NCI-H187 (cell line): ENCODE data around the gene TMEM250.
A peak's percentile ranks its signal among the peaks of the same experiment; 100 is the strongest.

Experiments used
- DNase-seq, 2 experiments: peaks; one replicate each; lab custom pipeline; 2025; lab: John Stamatoyannopoulos, UW

TMEM250 gene

GRCh38 chr9:136132512-136133050 lies 13.9 kb upstream of the TMEM250 start:
- DNase-seq: no peak

GRCh38 chr9:136131629-136132511 lies 13.2 kb upstream of the TMEM250 start:
- no peak for DNase-seq

GRCh38 chr9:136129176-136129575 lies 10.5 kb upstream of the TMEM250 start:
- DNase-seq: no peak

GRCh38 chr9:136128436-136128835 lies 9.8 kb upstream of the TMEM250 start:
- DNase-seq: no peak

- no peak for DNase-seq
These were observed 8.6 kb upstream of the TMEM250 start for GRCh38 chr9:136127313-136127712.

- no peak for DNase-seq
These were observed 6.5 kb upstream of the TMEM250 start for GRCh38 chr9:136124976-136125692.

- DNase-seq: peak in 1 of 2 experiments; percentile 13
These were observed 4.0 kb upstream of the TMEM250 start for GRCh38 chr9:136122425-136123383.

GRCh38 chr9:136121801-136122200 lies 3.1 kb upstream of the TMEM250 start:
- DNase-seq: no peak

- DNase-seq: no peak
These were observed 1.8 kb upstream of the TMEM250 start for GRCh38 chr9:136120438-136120844.

- no peak for DNase-seq
These were observed 1.3 kb upstream of the TMEM250 start for GRCh38 chr9:136119883-136120393.

GRCh38 chr9:136119061-136119882 lies 597 bp upstream of the TMEM250 start:
- DNase-seq: no peak

GRCh38 chr9:136117916-136118319 lies 757 bp downstream of the TMEM250 start:
- DNase-seq: no peak

- no peak for DNase-seq
These were observed 1.3 kb downstream of the TMEM250 start for GRCh38 chr9:136117291-136117915.

- no peak for DNase-seq
These were observed 2.1 kb downstream of the TMEM250 start for GRCh38 chr9:136116360-136117098.

- no peak for DNase-seq
These were observed 2.9 kb downstream of the TMEM250 start for GRCh38 chr9:136115641-136116359.

GRCh38 chr9:136115206-136115605 lies 3.5 kb downstream of the TMEM250 start:
- no peak for DNase-seq

- no peak for DNase-seq
These were observed 4.1 kb downstream of the TMEM250 start for GRCh38 chr9:136114610-136115009.

- DNase-seq: no peak
These were observed 6.1 kb downstream of the TMEM250 start for GRCh38 chr9:136112541-136112940.

- no peak for DNase-seq
These were observed 6.8 kb downstream of the TMEM250 start for GRCh38 chr9:136111910-136112309.
